ENCODE data around the gene TMTC2.

TMTC2 gene

GRCh38 chr12:83132360-83132759, 445.7 kb downstream of the TMTC2 start:
- H3K9me3 ChIP-seq (ENCODE audit: severe bottlenecking): no peaks in the 10 kb centered on the region
- H3K36me3 ChIP-seq (ENCODE audit: low read depth): no peaks in the 10 kb centered on the region
- H3K27ac ChIP-seq (ENCODE audit: poor library complexity, severe bottlenecking): no peak overlapping the region
- DNase-seq (ENCODE audit: low spot score): no peak
- no peak for TF ChIP-seq CTCF (IDR thresholded peaks at IDR 0.05; ENCODE audit: poor library complexity, severe bottlenecking)
- ATAC-seq (ENCODE audit: low read depth): no peak
- no peaks in the 10 kb centered on the region for H3K27me3 ChIP-seq (ENCODE audit: insufficient read depth, poor library complexity, severe bottlenecking)
- H3K4me3 ChIP-seq (ENCODE audit: severe bottlenecking): no peak overlapping the region
- H3K4me1 ChIP-seq (ENCODE audit: insufficient read depth, poor library complexity, severe bottlenecking): no peaks in the 10 kb centered on the region

GRCh38 chr12:83136411-83136810, 449.7 kb downstream of the TMTC2 start:
- no peak for ATAC-seq (ENCODE audit: low read depth)
- Histone ChIP-seq H3K4me1 (ENCODE audit: insufficient read depth, poor library complexity, severe bottlenecking) (no peaks in the 10 kb centered on the region), H3K36me3 (ENCODE audit: low read depth) (no peaks in the 10 kb centered on the region), H3K27ac (ENCODE audit: poor library complexity, severe bottlenecking) (no peak overlapping the region), H3K4me3 (ENCODE audit: severe bottlenecking) (no peak overlapping the region), H3K27me3 (ENCODE audit: insufficient read depth, poor library complexity, severe bottlenecking) (no peaks in the 10 kb centered on the region), H3K9me3 (ENCODE audit: severe bottlenecking) (no peaks in the 10 kb centered on the region)
- no peak for DNase-seq (ENCODE audit: low spot score)
- no peak for TF ChIP-seq CTCF (IDR thresholded peaks at IDR 0.05; ENCODE audit: poor library complexity, severe bottlenecking)

- no peak for TF ChIP-seq CTCF (IDR thresholded peaks at IDR 0.05; ENCODE audit: poor library complexity, severe bottlenecking)
- H3K4me3 ChIP-seq (ENCODE audit: severe bottlenecking): no peak overlapping the region
- H3K36me3 ChIP-seq (ENCODE audit: low read depth): no peaks in the 10 kb centered on the region
- H3K27ac ChIP-seq (ENCODE audit: poor library complexity, severe bottlenecking): no peak overlapping the region
- no peaks in the 10 kb centered on the region for H3K27me3 ChIP-seq (ENCODE audit: insufficient read depth, poor library complexity, severe bottlenecking)
- no peak for ATAC-seq (ENCODE audit: low read depth)
- no peak for DNase-seq (ENCODE audit: low spot score)
- H3K4me1 ChIP-seq (ENCODE audit: insufficient read depth, poor library complexity, severe bottlenecking): no peaks in the 10 kb centered on the region
- H3K9me3 ChIP-seq (ENCODE audit: severe bottlenecking): no peaks in the 10 kb centered on the region
These were observed 453.4 kb downstream of the TMTC2 start for GRCh38 chr12:83140135-83140534.

GRCh38 chr12:83141460-83141994, 454.8 kb downstream of the TMTC2 start:
- Histone ChIP-seq H3K4me3 (ENCODE audit: severe bottlenecking) (no peak overlapping the region), H3K27ac (ENCODE audit: poor library complexity, severe bottlenecking) (no peak overlapping the region), H3K9me3 (ENCODE audit: severe bottlenecking) (no peaks in the 10 kb centered on the region), H3K27me3 (ENCODE audit: insufficient read depth, poor library complexity, severe bottlenecking) (no peaks in the 10 kb centered on the region), H3K4me1 (ENCODE audit: insufficient read depth, poor library complexity, severe bottlenecking) (no peaks in the 10 kb centered on the region), H3K36me3 (ENCODE audit: low read depth) (no peaks in the 10 kb centered on the region)
- DNase-seq (ENCODE audit: low spot score) (no peak), ATAC-seq (ENCODE audit: low read depth) (no peak)
- no peak for TF ChIP-seq CTCF (IDR thresholded peaks at IDR 0.05; ENCODE audit: poor library complexity, severe bottlenecking)

- ATAC-seq (ENCODE audit: low read depth) (no peak), DNase-seq (ENCODE audit: low spot score) (no peak)
- H3K4me1 ChIP-seq (ENCODE audit: insufficient read depth, poor library complexity, severe bottlenecking): no peaks in the 10 kb centered on the region
- no peak overlapping the region for H3K4me3 ChIP-seq (ENCODE audit: severe bottlenecking)
- H3K27me3 ChIP-seq (ENCODE audit: insufficient read depth, poor library complexity, severe bottlenecking): no peaks in the 10 kb centered on the region
- no peaks in the 10 kb centered on the region for H3K9me3 ChIP-seq (ENCODE audit: severe bottlenecking)
- H3K36me3 ChIP-seq (ENCODE audit: low read depth): no peaks in the 10 kb centered on the region
- H3K27ac ChIP-seq (ENCODE audit: poor library complexity, severe bottlenecking): no peak overlapping the region
- no peak for TF ChIP-seq CTCF (IDR thresholded peaks at IDR 0.05; ENCODE audit: poor library complexity, severe bottlenecking)
These were observed 456.2 kb downstream of the TMTC2 start for GRCh38 chr12:83142914-83143313.
